ENCODE data around the gene SLC9A1. TPM values are rescaled to one million over a fixed set of nuclear protein-coding genes. Genes with fewer than 3 reads are reported as not detected.
A peak's percentile ranks its signal among the peaks of the same experiment; 100 is the strongest.

The SLC9A1 gene
- total RNA-seq, 2 experiments from 2014 or later = 5.8 to 19.2 TPM

DNA sequence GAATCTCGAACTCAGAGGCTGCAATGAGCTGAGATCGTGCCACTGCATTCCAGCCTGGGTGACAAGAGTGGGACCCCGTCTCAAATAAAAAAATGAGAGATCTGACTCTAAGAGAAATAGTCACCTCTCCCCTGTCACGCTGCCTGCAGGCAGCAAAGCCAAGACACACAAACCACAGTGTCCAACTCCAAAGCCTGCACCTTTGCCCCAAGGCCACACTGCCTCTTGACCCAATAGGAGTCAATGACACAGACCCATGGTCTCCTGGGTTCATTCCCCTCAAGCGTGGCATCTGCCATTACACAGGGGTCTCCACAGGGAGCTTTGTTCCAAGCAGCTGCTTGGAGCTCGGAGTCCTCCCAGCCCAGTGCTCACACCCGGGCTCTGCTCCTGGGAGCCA, 46.3 kb downstream of the SLC9A1 start:
- no peaks in the 10 kb centered on the region for H3K9me3 ChIP-seq (ENCODE audit: low read length)
- no peak overlapping the region for H2AFZ ChIP-seq (ENCODE audit: low read length)
- intact Hi-C loops (cut with micrococcal nuclease; ENCODE audit: unreplicated experiment) = no loop called here
- no peak overlapping the region for H3K4me3 ChIP-seq (ENCODE audit: low read depth, low read length, poor library complexity, severe bottlenecking)
- no peak overlapping the region for H3K4me2 ChIP-seq (ENCODE audit: low read length)
- no TSS peak for BruUV-seq (replicated peaks)
- CTCF ChIA-PET (ENCODE audit: unreplicated experiment) = no interaction called here
- H3K79me2 ChIP-seq (ENCODE audit: insufficient read depth, low read depth, low read length) = no peaks in the 10 kb centered on the region
- H3K27ac ChIP-seq (ENCODE audit: low read depth, low read length, poor library complexity, severe bottlenecking) = no peak overlapping the region
- no peaks in the 10 kb centered on the region for H3K9me2 ChIP-seq (ENCODE audit: insufficient read depth, low read length)
- H3K4me1 ChIP-seq (ENCODE audit: insufficient read depth, low read length, poor library complexity, severe bottlenecking) = peaks cover 29% of the 10 kb centered on the region
- no peak for TF ChIP-seq EZH2phosphoT487 (IDR thresholded peaks at IDR 0.05; ENCODE audit: borderline replicate concordance, low read depth, low read length)
- TF ChIP-seq, protein P1, sequence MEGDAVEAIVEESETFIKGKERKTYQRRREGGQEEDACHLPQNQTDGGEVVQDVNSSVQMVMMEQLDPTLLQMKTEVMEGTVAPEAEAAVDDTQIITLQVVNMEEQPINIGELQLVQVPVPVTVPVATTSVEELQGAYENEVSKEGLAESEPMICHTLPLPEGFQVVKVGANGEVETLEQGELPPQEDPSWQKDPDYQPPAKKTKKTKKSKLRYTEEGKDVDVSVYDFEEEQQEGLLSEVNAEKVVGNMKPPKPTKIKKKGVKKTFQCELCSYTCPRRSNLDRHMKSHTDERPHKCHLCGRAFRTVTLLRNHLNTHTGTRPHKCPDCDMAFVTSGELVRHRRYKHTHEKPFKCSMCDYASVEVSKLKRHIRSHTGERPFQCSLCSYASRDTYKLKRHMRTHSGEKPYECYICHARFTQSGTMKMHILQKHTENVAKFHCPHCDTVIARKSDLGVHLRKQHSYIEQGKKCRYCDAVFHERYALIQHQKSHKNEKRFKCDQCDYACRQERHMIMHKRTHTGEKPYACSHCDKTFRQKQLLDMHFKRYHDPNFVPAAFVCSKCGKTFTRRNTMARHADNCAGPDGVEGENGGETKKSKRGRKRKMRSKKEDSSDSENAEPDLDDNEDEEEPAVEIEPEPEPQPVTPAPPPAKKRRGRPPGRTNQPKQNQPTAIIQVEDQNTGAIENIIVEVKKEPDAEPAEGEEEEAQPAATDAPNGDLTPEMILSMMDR (conservative IDR thresholded peaks at IDR 0.05; ENCODE audit: low read length) = no peak
- POLR2A ChIA-PET = no interaction called here
- H4K20me1 ChIP-seq (ENCODE audit: insufficient read depth, low read length) = no peaks in the 10 kb centered on the region
- no peak for DNase-seq (ENCODE audit: low spot score)
- peaks cover 12% of the 10 kb centered on the region; the same call in 1 of the 2 replicates for H3K36me3 ChIP-seq (ENCODE audit: insufficient read depth, low read length)

DNA sequence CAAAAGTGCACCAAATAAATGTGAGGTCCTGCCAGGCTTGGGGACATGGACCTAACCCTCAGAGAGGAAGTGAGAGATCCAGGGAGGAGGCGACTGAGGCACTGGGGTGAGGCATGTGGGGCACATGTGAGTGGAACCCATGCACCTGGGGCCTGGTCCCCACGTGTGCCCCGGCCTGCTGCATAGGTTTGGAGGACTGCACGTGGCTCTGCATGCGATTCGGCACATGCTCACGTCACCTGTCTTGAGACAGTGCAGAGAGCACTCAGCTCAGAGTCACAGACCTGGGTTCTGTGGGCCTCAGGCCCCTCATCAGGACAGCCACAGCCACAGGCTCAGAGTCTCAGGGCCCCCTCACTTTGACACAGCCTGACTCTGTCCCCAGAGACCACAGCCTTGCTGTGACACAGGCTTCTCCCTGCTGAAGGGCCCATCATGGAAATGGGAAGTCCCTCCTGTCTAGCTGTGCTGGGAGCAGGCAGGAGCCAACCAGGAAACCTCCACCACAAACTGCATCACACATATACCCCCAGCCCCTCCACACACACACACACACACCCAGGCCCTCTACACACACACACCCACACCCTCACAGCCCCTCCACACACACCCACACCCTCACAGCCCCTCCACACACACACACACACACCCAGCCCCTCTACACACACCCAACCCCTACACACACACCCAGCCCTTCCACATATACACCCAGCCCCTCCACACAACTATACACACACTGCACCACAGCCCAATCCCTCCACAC, 48.2 kb downstream of the SLC9A1 start:
- Histone ChIP-seq H4K20me1 (ENCODE audit: insufficient read depth, low read length) (no peaks in the 10 kb centered on the region), H3K79me2 (ENCODE audit: insufficient read depth, low read depth, low read length) (no peaks in the 10 kb centered on the region), H3K9me3 (ENCODE audit: low read length) (no peaks in the 10 kb centered on the region), H3K36me3 (ENCODE audit: insufficient read depth, low read length) (peaks cover 7% of the 10 kb centered on the region; the same call in 1 of the 2 replicates), H3K4me2 (ENCODE audit: low read length) (no peak overlapping the region), H3K9me2 (ENCODE audit: insufficient read depth, low read length) (no peaks in the 10 kb centered on the region), H3K4me1 (ENCODE audit: insufficient read depth, low read length, poor library complexity, severe bottlenecking) (peaks cover 17% of the 10 kb centered on the region), H3K4me3 (ENCODE audit: low read depth, low read length, poor library complexity, severe bottlenecking) (no peak overlapping the region), H3K27ac (ENCODE audit: low read depth, low read length, poor library complexity, severe bottlenecking) (peak overlapping the region; percentile 42), H2AFZ (ENCODE audit: low read length) (no peak overlapping the region)
- intact Hi-C loops (cut with micrococcal nuclease; ENCODE audit: unreplicated experiment) = no loop called here
- CTCF ChIA-PET (ENCODE audit: unreplicated experiment) = no interaction called here
- peak; percentile 55 for DNase-seq (ENCODE audit: low spot score)
- TF ChIP-seq, protein P1 (conservative IDR thresholded peaks at IDR 0.05; ENCODE audit: low read length) = no peak
- no peak for TF ChIP-seq EZH2phosphoT487 (IDR thresholded peaks at IDR 0.05; ENCODE audit: borderline replicate concordance, low read depth, low read length)
- BruUV-seq (replicated peaks) = no TSS peak
- POLR2A ChIA-PET = no interaction called here

- BruUV-seq (replicated peaks) = no TSS peak
- Histone ChIP-seq H3K9me2 (ENCODE audit: insufficient read depth, low read length) (no peaks in the 10 kb centered on the region), H3K36me3 (ENCODE audit: insufficient read depth, low read length) (peaks cover 7% of the 10 kb centered on the region; the same call in 1 of the 2 replicates), H3K4me1 (ENCODE audit: insufficient read depth, low read length, poor library complexity, severe bottlenecking) (peaks cover 12% of the 10 kb centered on the region), H3K4me3 (ENCODE audit: low read depth, low read length, poor library complexity, severe bottlenecking) (no peak overlapping the region), H3K4me2 (ENCODE audit: low read length) (no peak overlapping the region), H4K20me1 (ENCODE audit: insufficient read depth, low read length) (no peaks in the 10 kb centered on the region), H3K79me2 (ENCODE audit: insufficient read depth, low read depth, low read length) (no peaks in the 10 kb centered on the region), H3K27ac (ENCODE audit: low read depth, low read length, poor library complexity, severe bottlenecking) (no peak overlapping the region), H2AFZ (ENCODE audit: low read length) (no peak overlapping the region), H3K9me3 (ENCODE audit: low read length) (no peaks in the 10 kb centered on the region)
- TF ChIP-seq, protein P1 (conservative IDR thresholded peaks at IDR 0.05; ENCODE audit: low read length) = no peak
- TF ChIP-seq EZH2phosphoT487 (IDR thresholded peaks at IDR 0.05; ENCODE audit: borderline replicate concordance, low read depth, low read length) = no peak
- intact Hi-C loops (cut with micrococcal nuclease; ENCODE audit: unreplicated experiment) = no loop called here
- POLR2A ChIA-PET = interaction anchor here (0.6 kb wide), 1 partner anchor 49 kb away, joined by 3 read pairs; no protein-coding TSS in a partner anchor
- no peak for DNase-seq (ENCODE audit: low spot score)
- CTCF ChIA-PET (ENCODE audit: unreplicated experiment) = interaction anchor here (0.6 kb wide), 1 partner anchor 215 kb away, joined by 3 read pairs; no protein-coding TSS in a partner anchor
Measured at GRCh38 chr1:27105018-27105417, 49.9 kb downstream of the SLC9A1 start.

Measured in OCI-LY7 (cell line).